ENCODE data around the gene GMFB. TPM values are rescaled to one million over a fixed set of nuclear protein-coding genes. Genes with fewer than 3 reads are reported as not detected.

Gene GMFB
- total RNA-seq, 1 experiment from 2014 or later = 53.3 TPM

DNA sequence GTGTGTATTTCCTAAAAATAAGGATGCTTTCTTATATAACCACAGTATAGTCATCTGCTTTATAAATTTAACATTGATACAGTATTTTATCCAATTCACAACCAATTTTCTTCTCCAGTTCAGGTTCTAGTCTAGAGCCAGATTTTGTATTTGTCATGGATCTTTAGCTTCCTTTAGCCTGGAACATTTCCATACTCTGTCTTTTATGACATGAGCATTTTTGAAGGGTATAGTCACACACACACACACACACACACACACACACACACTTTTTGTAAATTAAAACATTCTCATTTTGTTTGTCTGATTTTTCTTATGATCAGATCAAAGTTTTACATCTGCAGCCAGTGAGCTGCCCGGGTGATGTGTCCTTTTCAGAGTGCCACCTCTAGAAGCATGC, 46.3 kb upstream of the GMFB start:
- Mint-ChIP-seq H3K4me1 (ENCODE audit: insufficient read depth, unreplicated experiment) (no peaks in the 10 kb centered on the region), H3K4me3 (ENCODE audit: unreplicated experiment) (no peak overlapping the region), H3K36me3 (ENCODE audit: insufficient read depth, unreplicated experiment) (peaks cover 22% of the 10 kb centered on the region), H3K27me3 (ENCODE audit: insufficient read depth, unreplicated experiment) (no peaks in the 10 kb centered on the region), H3K27ac (ENCODE audit: low read depth, unreplicated experiment) (no peak overlapping the region), H3K9me3 (ENCODE audit: unreplicated experiment) (no peaks in the 10 kb centered on the region)
- TF ChIP-seq, protein P1, sequence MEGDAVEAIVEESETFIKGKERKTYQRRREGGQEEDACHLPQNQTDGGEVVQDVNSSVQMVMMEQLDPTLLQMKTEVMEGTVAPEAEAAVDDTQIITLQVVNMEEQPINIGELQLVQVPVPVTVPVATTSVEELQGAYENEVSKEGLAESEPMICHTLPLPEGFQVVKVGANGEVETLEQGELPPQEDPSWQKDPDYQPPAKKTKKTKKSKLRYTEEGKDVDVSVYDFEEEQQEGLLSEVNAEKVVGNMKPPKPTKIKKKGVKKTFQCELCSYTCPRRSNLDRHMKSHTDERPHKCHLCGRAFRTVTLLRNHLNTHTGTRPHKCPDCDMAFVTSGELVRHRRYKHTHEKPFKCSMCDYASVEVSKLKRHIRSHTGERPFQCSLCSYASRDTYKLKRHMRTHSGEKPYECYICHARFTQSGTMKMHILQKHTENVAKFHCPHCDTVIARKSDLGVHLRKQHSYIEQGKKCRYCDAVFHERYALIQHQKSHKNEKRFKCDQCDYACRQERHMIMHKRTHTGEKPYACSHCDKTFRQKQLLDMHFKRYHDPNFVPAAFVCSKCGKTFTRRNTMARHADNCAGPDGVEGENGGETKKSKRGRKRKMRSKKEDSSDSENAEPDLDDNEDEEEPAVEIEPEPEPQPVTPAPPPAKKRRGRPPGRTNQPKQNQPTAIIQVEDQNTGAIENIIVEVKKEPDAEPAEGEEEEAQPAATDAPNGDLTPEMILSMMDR (IDR thresholded peaks at IDR 0.05; ENCODE audit: unreplicated experiment) = no peak
- BruUV-seq (replicated peaks) = no TSS peak
- ChIA-PET CTCF (interaction anchor here (0.5 to 0.6 kb wide), 3 partner anchors 34 to 1986 kb away, joined by 3 to 4 read pairs (median 3); no protein-coding TSS in a partner anchor), POLR2A (interaction anchor here (0.6 kb wide), 1 partner anchor 1791 kb away, joined by 3 read pairs; no protein-coding TSS in a partner anchor)
- intact Hi-C loops (cut with micrococcal nuclease) = no loop called here
- no peak for DNase-seq (ENCODE audit: unreplicated experiment)

DNA sequence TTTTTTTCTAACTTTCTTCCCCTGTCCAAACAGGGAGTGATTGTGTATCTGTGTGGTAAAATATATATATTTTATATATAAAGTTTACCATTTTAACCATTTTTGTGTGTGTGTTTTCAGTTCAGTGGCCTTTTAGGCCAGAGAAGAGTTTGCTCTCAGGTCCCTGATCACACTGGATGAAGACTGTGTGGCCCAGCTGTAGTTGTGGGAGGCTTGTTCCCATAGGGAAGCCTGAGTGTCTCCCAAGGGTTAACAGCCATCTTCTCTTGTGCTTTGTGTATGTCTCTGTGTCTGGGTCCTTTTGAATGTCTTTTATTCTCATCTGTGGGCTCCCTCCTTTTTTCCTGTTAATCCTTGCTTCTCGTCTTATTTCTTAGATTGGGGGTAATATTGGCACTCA, 44.3 kb upstream of the GMFB start:
- no peaks in the 10 kb centered on the region for H3K27me3 Mint-ChIP-seq (ENCODE audit: insufficient read depth, unreplicated experiment)
- H3K27ac Mint-ChIP-seq (ENCODE audit: low read depth, unreplicated experiment) = no peak overlapping the region
- no peak for DNase-seq (ENCODE audit: unreplicated experiment)
- peaks cover 15% of the 10 kb centered on the region for H3K36me3 Mint-ChIP-seq (ENCODE audit: insufficient read depth, unreplicated experiment)
- H3K9me3 Mint-ChIP-seq (ENCODE audit: unreplicated experiment) = no peaks in the 10 kb centered on the region
- no TSS peak for BruUV-seq (replicated peaks)
- intact Hi-C loops (cut with micrococcal nuclease) = no loop called here
- no peak overlapping the region for H3K4me3 Mint-ChIP-seq (ENCODE audit: unreplicated experiment)
- TF ChIP-seq, protein P1 (IDR thresholded peaks at IDR 0.05; ENCODE audit: unreplicated experiment) = no peak
- H3K4me1 Mint-ChIP-seq (ENCODE audit: insufficient read depth, unreplicated experiment) = no peaks in the 10 kb centered on the region
- ChIA-PET CTCF (interaction anchor here (0.6 kb wide), 1 partner anchor 1076 kb away, joined by 4 read pairs; no protein-coding TSS in a partner anchor), POLR2A (no interaction called here)

DNA sequence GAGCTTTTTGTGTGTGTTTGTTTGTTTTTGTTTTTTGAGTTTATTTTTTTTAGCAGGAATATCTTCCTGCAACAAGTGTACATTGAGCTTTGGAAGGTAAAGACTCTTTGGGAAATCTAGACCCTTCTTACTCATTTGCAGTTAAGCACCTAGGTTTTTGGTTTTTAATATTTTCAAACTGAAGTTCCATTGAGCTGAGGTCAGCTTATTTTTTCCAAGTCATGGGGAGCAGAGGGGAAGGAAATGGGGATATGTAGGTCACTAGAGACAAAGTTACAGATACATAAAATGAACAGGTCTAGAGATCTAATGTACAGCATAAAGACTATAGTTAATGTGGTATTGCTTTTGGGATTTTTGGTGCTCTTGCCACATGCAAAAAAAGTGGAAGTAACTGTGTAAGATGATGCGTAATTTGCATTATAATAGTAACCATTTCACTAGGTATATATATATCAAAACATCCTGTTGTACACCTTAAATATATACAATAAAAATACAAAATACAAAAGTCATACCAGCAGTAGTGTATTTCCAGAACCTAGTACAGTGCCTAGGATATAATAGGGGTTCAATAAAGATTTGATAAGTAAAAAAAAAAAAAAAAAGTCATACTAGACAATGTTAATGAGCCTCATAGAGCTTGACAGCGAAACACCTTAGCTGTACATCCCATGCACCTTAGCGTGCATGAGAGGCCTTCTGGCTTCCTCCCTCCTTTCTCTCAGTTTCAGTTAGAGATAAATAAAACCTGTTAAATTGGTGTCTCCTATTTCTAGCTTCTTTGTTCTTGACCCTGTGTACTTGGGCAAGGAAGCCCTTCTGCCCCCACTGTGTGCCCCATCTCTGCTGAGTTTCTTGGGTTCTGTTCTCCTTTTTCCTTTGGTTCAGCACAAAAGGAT, 43.6 kb upstream of the GMFB start:
- H3K9me3 Mint-ChIP-seq (ENCODE audit: unreplicated experiment) = no peaks in the 10 kb centered on the region
- TF ChIP-seq, protein P1 (IDR thresholded peaks at IDR 0.05; ENCODE audit: unreplicated experiment) = no peak
- DNase-seq (ENCODE audit: unreplicated experiment) = no peak
- peak overlapping the region; percentile 35 for H3K27ac Mint-ChIP-seq (ENCODE audit: low read depth, unreplicated experiment)
- H3K27me3 Mint-ChIP-seq (ENCODE audit: insufficient read depth, unreplicated experiment) = no peaks in the 10 kb centered on the region
- peaks cover 17% of the 10 kb centered on the region for H3K36me3 Mint-ChIP-seq (ENCODE audit: insufficient read depth, unreplicated experiment)
- H3K4me1 Mint-ChIP-seq (ENCODE audit: insufficient read depth, unreplicated experiment) = no peaks in the 10 kb centered on the region
- no peak overlapping the region for H3K4me3 Mint-ChIP-seq (ENCODE audit: unreplicated experiment)
- POLR2A ChIA-PET = no interaction called here
- intact Hi-C loops (cut with micrococcal nuclease) = no loop called here
- no TSS peak for BruUV-seq (replicated peaks)
- CTCF ChIA-PET = interaction anchor here (0.5 to 0.6 kb wide), 2 partner anchors 144 to 1075 kb away, joined by 3 to 4 read pairs; no protein-coding TSS in a partner anchor

DNA sequence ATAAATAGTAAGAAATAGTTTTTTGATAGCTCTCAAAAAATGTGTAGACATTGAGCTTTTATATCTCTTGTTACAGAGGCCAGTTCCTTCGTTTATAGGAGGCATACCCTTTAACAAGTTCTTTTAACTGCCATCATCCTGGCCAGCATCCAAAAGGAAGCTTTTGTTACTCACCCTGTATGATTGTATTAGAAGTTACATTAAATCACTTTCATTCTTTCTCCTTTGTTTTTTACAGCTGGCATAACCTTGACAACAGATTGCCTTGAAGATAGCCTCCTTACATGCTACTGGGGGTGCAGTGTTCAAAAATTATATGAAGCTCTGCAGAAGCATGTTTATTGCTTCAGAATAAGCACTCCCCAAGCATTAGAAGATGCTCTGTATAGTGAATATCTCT, 41.0 kb upstream of the GMFB start:
- intact Hi-C loops (cut with micrococcal nuclease) = no loop called here
- peak overlapping the region; percentile 34 for H3K27ac Mint-ChIP-seq (ENCODE audit: low read depth, unreplicated experiment)
- no peak overlapping the region for H3K4me3 Mint-ChIP-seq (ENCODE audit: unreplicated experiment)
- peaks cover 38% of the 10 kb centered on the region for H3K36me3 Mint-ChIP-seq (ENCODE audit: insufficient read depth, unreplicated experiment)
- DNase-seq (ENCODE audit: unreplicated experiment) = peak; percentile 50
- ChIA-PET POLR2A (interaction anchor here (1.0 kb wide), 1 partner anchor 20 kb away, joined by 3 read pairs; the partner anchor contains the start of gene CGRRF1), CTCF (interaction anchor here (0.6 to 1.4 kb wide), 6 partner anchors 10 to 1611 kb away, joined by 3 read pairs; no protein-coding TSS in a partner anchor)
- no TSS peak for BruUV-seq (replicated peaks)
- no peaks in the 10 kb centered on the region for H3K4me1 Mint-ChIP-seq (ENCODE audit: insufficient read depth, unreplicated experiment)
- no peaks in the 10 kb centered on the region for H3K9me3 Mint-ChIP-seq (ENCODE audit: unreplicated experiment)
- TF ChIP-seq, protein P1 (IDR thresholded peaks at IDR 0.05; ENCODE audit: unreplicated experiment) = no peak
- no peaks in the 10 kb centered on the region for H3K27me3 Mint-ChIP-seq (ENCODE audit: insufficient read depth, unreplicated experiment)
